ENCODE results near the gene S100A16. TPM values are rescaled to one million over a fixed set of nuclear protein-coding genes. Genes with fewer than 3 reads are reported as not detected.

Gene S100A16
- total and polyA plus RNA-seq, 9 of the 15 experiments (the other 6 are each of a cell fraction or from before 2014, with no cell fraction given), result 1.6 to 6.9 (median 4.3) TPM

- TF ChIP-seq ZNF217 (CRISPR knock-in tag; IDR thresholded peaks at IDR 0.05) (no peak), ILF3 (IDR thresholded peaks at IDR 0.05; ENCODE audit: borderline replicate concordance) (no peak), ZBTB8A (IDR thresholded peaks at IDR 0.05; ENCODE audit: partially characterized antibody) (no peak), MXI1 (IDR thresholded peaks at IDR 0.05; ENCODE audit: low read depth, low read length) (no peak), MYBL2 (IDR thresholded peaks at IDR 0.05; ENCODE audit: low read depth) (no peak), MYBL2 (CRISPR knock-in tag; IDR thresholded peaks at IDR 0.05; ENCODE audit: borderline replicate concordance) (no peak), ZNF253 (CRISPR knock-in tag; conservative IDR thresholded peaks at IDR 0.05) (no peak), FOS (IDR thresholded peaks at IDR 0.05; ENCODE audit: extremely low read depth, insufficient read length) (no peak), KDM1A (IDR thresholded peaks at IDR 0.05) (peak; percentile 71 to 72; a peak in 2 of 4 replicates), CCAR2 (IDR thresholded peaks at IDR 0.05; ENCODE audit: low read depth, low read length) (no peak), MIER1 (IDR thresholded peaks at IDR 0.05; ENCODE audit: low read depth) (no peak), NELFE (IDR thresholded peaks at IDR 0.05; ENCODE audit: insufficient read depth, insufficient read length) (no peak), TARDBP (IDR thresholded peaks at IDR 0.05) (no peak), MLLT1 (IDR thresholded peaks at IDR 0.05) (no peak), ZNF263 (CRISPR knock-in tag; IDR thresholded peaks at IDR 0.05; ENCODE audit: borderline replicate concordance) (no peak), BHLHE40 (IDR thresholded peaks at IDR 0.05; ENCODE audit: low read length) (peak; percentile 50; the same call in 1 of the 2 replicates), ZNF717 (CRISPR knock-in tag; IDR thresholded peaks at IDR 0.05) (no peak)
- TF ChIP-seq, protein P1, sequence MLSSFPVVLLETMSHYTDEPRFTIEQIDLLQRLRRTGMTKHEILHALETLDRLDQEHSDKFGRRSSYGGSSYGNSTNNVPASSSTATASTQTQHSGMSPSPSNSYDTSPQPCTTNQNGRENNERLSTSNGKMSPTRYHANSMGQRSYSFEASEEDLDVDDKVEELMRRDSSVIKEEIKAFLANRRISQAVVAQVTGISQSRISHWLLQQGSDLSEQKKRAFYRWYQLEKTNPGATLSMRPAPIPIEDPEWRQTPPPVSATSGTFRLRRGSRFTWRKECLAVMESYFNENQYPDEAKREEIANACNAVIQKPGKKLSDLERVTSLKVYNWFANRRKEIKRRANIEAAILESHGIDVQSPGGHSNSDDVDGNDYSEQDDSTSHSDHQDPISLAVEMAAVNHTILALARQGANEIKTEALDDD (IDR thresholded peaks at IDR 0.05), result no peak
- TF ChIP-seq, protein P2, sequence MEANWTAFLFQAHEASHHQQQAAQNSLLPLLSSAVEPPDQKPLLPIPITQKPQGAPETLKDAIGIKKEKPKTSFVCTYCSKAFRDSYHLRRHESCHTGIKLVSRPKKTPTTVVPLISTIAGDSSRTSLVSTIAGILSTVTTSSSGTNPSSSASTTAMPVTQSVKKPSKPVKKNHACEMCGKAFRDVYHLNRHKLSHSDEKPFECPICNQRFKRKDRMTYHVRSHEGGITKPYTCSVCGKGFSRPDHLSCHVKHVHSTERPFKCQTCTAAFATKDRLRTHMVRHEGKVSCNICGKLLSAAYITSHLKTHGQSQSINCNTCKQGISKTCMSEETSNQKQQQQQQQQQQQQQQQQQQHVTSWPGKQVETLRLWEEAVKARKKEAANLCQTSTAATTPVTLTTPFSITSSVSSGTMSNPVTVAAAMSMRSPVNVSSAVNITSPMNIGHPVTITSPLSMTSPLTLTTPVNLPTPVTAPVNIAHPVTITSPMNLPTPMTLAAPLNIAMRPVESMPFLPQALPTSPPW (CRISPR knock-in tag; IDR thresholded peaks at IDR 0.05), result peak; percentile 61
- TF ChIP-seq, protein P3, sequence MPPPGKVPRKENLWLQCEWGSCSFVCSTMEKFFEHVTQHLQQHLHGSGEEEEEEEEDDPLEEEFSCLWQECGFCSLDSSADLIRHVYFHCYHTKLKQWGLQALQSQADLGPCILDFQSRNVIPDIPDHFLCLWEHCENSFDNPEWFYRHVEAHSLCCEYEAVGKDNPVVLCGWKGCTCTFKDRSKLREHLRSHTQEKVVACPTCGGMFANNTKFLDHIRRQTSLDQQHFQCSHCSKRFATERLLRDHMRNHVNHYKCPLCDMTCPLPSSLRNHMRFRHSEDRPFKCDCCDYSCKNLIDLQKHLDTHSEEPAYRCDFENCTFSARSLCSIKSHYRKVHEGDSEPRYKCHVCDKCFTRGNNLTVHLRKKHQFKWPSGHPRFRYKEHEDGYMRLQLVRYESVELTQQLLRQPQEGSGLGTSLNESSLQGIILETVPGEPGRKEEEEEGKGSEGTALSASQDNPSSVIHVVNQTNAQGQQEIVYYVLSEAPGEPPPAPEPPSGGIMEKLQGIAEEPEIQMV (tag; conservative IDR thresholded peaks at IDR 0.05; ENCODE audit: low read depth), result no peak
- TF ChIP-seq, protein P4, sequence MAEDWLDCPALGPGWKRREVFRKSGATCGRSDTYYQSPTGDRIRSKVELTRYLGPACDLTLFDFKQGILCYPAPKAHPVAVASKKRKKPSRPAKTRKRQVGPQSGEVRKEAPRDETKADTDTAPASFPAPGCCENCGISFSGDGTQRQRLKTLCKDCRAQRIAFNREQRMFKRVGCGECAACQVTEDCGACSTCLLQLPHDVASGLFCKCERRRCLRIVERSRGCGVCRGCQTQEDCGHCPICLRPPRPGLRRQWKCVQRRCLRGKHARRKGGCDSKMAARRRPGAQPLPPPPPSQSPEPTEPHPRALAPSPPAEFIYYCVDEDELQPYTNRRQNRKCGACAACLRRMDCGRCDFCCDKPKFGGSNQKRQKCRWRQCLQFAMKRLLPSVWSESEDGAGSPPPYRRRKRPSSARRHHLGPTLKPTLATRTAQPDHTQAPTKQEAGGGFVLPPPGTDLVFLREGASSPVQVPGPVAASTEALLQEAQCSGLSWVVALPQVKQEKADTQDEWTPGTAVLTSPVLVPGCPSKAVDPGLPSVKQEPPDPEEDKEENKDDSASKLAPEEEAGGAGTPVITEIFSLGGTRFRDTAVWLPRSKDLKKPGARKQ (CRISPR knock-in tag; IDR thresholded peaks at IDR 0.05), result no peak
Measured at GRCh38 chr1:153608742-153609584, 4.0 kb downstream of the S100A16 start (continued).

All from K562 (cell line).